ENCODE measurements around the gene NGDN.

Gene NGDN

GRCh38 chr14:23432946-23433345 lies 36.6 kb upstream of the NGDN start:
- ChIA-PET CTCF (no interaction called here), POLR2A (no interaction called here)
- DNase-seq (ENCODE audit: extremely low spot score) = no peak
- TF ChIP-seq CTBP1 (IDR thresholded peaks at IDR 0.05; ENCODE audit: borderline replicate concordance) = no peak
- no peak for TF ChIP-seq ELF4 (IDR thresholded peaks at IDR 0.05)
- TF ChIP-seq SP1 (IDR thresholded peaks at IDR 0.05) = no peak
- TF ChIP-seq ZNF384 (IDR thresholded peaks at IDR 0.05) = no peak
- TF ChIP-seq L3MBTL2 (conservative IDR thresholded peaks at IDR 0.05) = no peak
- TF ChIP-seq BHLHE40 (IDR thresholded peaks at IDR 0.05; ENCODE audit: borderline replicate concordance) = no peak
- TF ChIP-seq PKNOX1 (IDR thresholded peaks at IDR 0.05) = no peak
- TF ChIP-seq TARDBP (IDR thresholded peaks at IDR 0.05) = no peak
- no peak for TF ChIP-seq FOXA1 (IDR thresholded peaks at IDR 0.05)
- TF ChIP-seq SUZ12 (IDR thresholded peaks at IDR 0.05) = no peak
- no peak for TF ChIP-seq LEF1 (IDR thresholded peaks at IDR 0.05; ENCODE audit: borderline replicate concordance)

GRCh38 chr14:23433457-23433856 lies 36.0 kb upstream of the NGDN start:
- no peak for DNase-seq (ENCODE audit: extremely low spot score)
- POLR2A ChIA-PET = no interaction called here
- CTCF ChIA-PET = no interaction called here
- TF ChIP-seq PKNOX1 (IDR thresholded peaks at IDR 0.05) (no peak), SUZ12 (IDR thresholded peaks at IDR 0.05) (no peak), ELF4 (IDR thresholded peaks at IDR 0.05) (no peak), SP1 (IDR thresholded peaks at IDR 0.05) (no peak), LEF1 (IDR thresholded peaks at IDR 0.05; ENCODE audit: borderline replicate concordance) (no peak), L3MBTL2 (conservative IDR thresholded peaks at IDR 0.05) (no peak), TARDBP (IDR thresholded peaks at IDR 0.05) (no peak), BHLHE40 (IDR thresholded peaks at IDR 0.05; ENCODE audit: borderline replicate concordance) (no peak), FOXK2 (IDR thresholded peaks at IDR 0.05) (no peak), CTBP1 (IDR thresholded peaks at IDR 0.05; ENCODE audit: borderline replicate concordance) (no peak)

- no peak for TF ChIP-seq FOXK2 (IDR thresholded peaks at IDR 0.05)
- TF ChIP-seq FOXA1 (IDR thresholded peaks at IDR 0.05) = no peak
- TF ChIP-seq ARNT (IDR thresholded peaks at IDR 0.05) = no peak
- no peak for TF ChIP-seq PKNOX1 (IDR thresholded peaks at IDR 0.05)
- no peak for TF ChIP-seq TARDBP (IDR thresholded peaks at IDR 0.05)
- TF ChIP-seq L3MBTL2 (conservative IDR thresholded peaks at IDR 0.05) = no peak
- TF ChIP-seq FOXM1 (IDR thresholded peaks at IDR 0.05; ENCODE audit: borderline replicate concordance) = no peak
- TF ChIP-seq NFRKB (IDR thresholded peaks at IDR 0.05) = no peak
- no peak for TF ChIP-seq BHLHE40 (IDR thresholded peaks at IDR 0.05; ENCODE audit: borderline replicate concordance)
- no peak for TF ChIP-seq CTBP1 (IDR thresholded peaks at IDR 0.05; ENCODE audit: borderline replicate concordance)
- TF ChIP-seq ELF4 (IDR thresholded peaks at IDR 0.05) = no peak
- POLR2A ChIA-PET = no interaction called here
Observed at GRCh38 chr14:23434488-23435222, 34.8 kb upstream of the NGDN start.

GRCh38 chr14:23435543-23436326 lies 33.8 kb upstream of the NGDN start, which contains the start of gene MYH7:
MYH7 (minus strand) TSS chr14:23435660; CDS start chr14:23433732, 1,928 bp downstream.
- DNase-seq (ENCODE audit: extremely low spot score) = no peak
- CTCF ChIA-PET = no interaction called here
- no peak for TF ChIP-seq FOXK2 (IDR thresholded peaks at IDR 0.05)
- POLR2A ChIA-PET = no interaction called here

More at GRCh38 chr14:23434488-23435222, 34.8 kb upstream of the NGDN start:
- no peak for DNase-seq (ENCODE audit: extremely low spot score)
- CTCF ChIA-PET = no interaction called here

GRCh38 chr14:23436327-23437132 lies 33.0 kb upstream of the NGDN start:
- DNase-seq (ENCODE audit: extremely low spot score) = no peak
- TF ChIP-seq HDGF (IDR thresholded peaks at IDR 0.05; ENCODE audit: borderline replicate concordance) = no peak
- no peak for TF ChIP-seq FOXA1 (IDR thresholded peaks at IDR 0.05)
- no peak for TF ChIP-seq LEF1 (IDR thresholded peaks at IDR 0.05; ENCODE audit: borderline replicate concordance)
- TF ChIP-seq BHLHE40 (IDR thresholded peaks at IDR 0.05; ENCODE audit: borderline replicate concordance) = no peak
- no peak for TF ChIP-seq FOXK2 (IDR thresholded peaks at IDR 0.05)
- TF ChIP-seq ARNT (IDR thresholded peaks at IDR 0.05) = no peak
- no peak for TF ChIP-seq PKNOX1 (IDR thresholded peaks at IDR 0.05)
- no peak for TF ChIP-seq NFRKB (IDR thresholded peaks at IDR 0.05)
- TF ChIP-seq SP1 (IDR thresholded peaks at IDR 0.05) = no peak
- ChIA-PET POLR2A (interaction anchor here (1.2 kb wide), 1 partner anchor 11 kb away, joined by 3 read pairs; no protein-coding TSS in a partner anchor), CTCF (interaction anchor here (0.6 kb wide), 1 partner anchor 172 kb away, joined by 6 read pairs; no protein-coding TSS in a partner anchor)

Measured in HEK293T (cell line).